Kidney (tissue), 14 donors: ENCODE measurements around the gene ARX. TPM values are rescaled to one million over a fixed set of nuclear protein-coding genes. Genes with fewer than 3 reads are reported as not detected.

ENCODE experiments used
- DNase-seq, 5 donors: peaks; one replicate each; pipeline ENCODE4 v3.0.0-alpha.2; 2013 to 2020
- FAIRE-seq: peaks from 2 replicates; lab custom pipeline; 2012; peaks lifted over from hg19 to GRCh38; lab: Jason Lieb, UNC
- H3K27ac ChIP-seq, 2 donors: one replicate each; pipeline ENCODE4 v1.7.0; 2013; ENCODE audit warnings: low read depth in 2 of 2, low read length in 2 of 2, inconsistent platforms in 1 of 2
- H3K27me3 ChIP-seq: one replicate; pipeline ENCODE4 v1.7.1; 2013; ENCODE audit warnings: low read length, inconsistent platforms; ENCODE audit not compliant: control insufficient read depth, insufficient read depth
- H3K36me3 ChIP-seq, 3 donors: one replicate each; pipeline versions ENCODE4 v1.7.0 to v1.7.1; 2013; ENCODE audit warnings: low read length in 3 of 3, control low read depth in 1 of 3, inconsistent platforms in 1 of 3; ENCODE audit not compliant: insufficient read depth in 3 of 3, control insufficient read depth in 2 of 3
- H3K4me1 ChIP-seq, 3 donors: one replicate each; pipeline versions ENCODE4 v1.7.0 to v1.7.1; 2013; ENCODE audit warnings: low read length in 3 of 3, inconsistent platforms in 1 of 3, low read depth in 1 of 3; ENCODE audit not compliant: control insufficient read depth in 2 of 3, insufficient read depth in 2 of 3
- H3K4me3 ChIP-seq, 3 donors: one replicate each; pipeline versions ENCODE4 v1.7.0 to v1.8.1; 2013; ENCODE audit warnings: low read length in 3 of 3, control low read depth in 1 of 3, inconsistent platforms in 1 of 3
- H3K9ac ChIP-seq, 3 donors: one replicate each; pipeline versions ENCODE4 v1.7.0 to v1.7.1; 2013; ENCODE audit warnings: low read length in 3 of 3, control low read depth in 1 of 3, inconsistent platforms in 1 of 3
- H3K9me3 ChIP-seq, 3 donors: one replicate each; pipeline versions ENCODE4 v1.7.0 to v1.7.1; 2013; ENCODE audit warnings: low read length in 3 of 3, control low read depth in 1 of 3, inconsistent platforms in 1 of 3; ENCODE audit not compliant: control insufficient read depth in 2 of 3, insufficient read depth in 1 of 3
- CTCF ChIP-seq: IDR thresholded peaks from 3 replicates; pipeline ENCODE4 v1.5.1; 2012; ENCODE audit warnings: mild to moderate bottlenecking, moderate library complexity, borderline replicate concordance; ENCODE audit not compliant: insufficient read depth; ENCODE audit errors: extremely low read depth
- intact Hi-C: fragments of 100-400 bp; cut with DNase I; formaldehyde crosslinking; loops from one replicate; pipeline ENCODE4 v1.11.1; 2022
- polyA plus RNA-seq: library from polyadenylated mRNA; stranded (reverse); fragments of 350-450 nt; fragmentation: Illumina TruSeq; extraction: RNeasy Lipid Tissue Mini Kit (QIAGEN cat#74804); gene quantifications from one replicate; pipeline ENCODE4 v1.2.3, GENCODE V29; 2014; ENCODE audit warnings: low read depth, low replicate concordance; ENCODE audit not compliant: insufficient read depth
- total RNA-seq: library from RNA; stranded (reverse); fragmentation: NEBNext Ultra II Directional; extraction: Animal tissue kit (Norgen Biotek cat#: 25700); gene quantifications from one replicate; pipeline ENCODE4 v1.2.1, GENCODE V29; 2021
- donor health status: control.
- donor health status: control.
- donor health status: control.
- donor health status: control.
- donor health status: control.
- donor health status: DM: yes; HTN: yes; CAD: no.
- donor health status: Normal renal cell carcinoma (clear cell type).

The ARX gene
- total and polyA plus RNA-seq, 2 donors from 2014 or later, result 0.13 to 0.31 TPM

- Histone ChIP-seq H3K9ac (no peak overlapping the region), H3K9me3 (no peaks in the 10 kb centered on the region), H3K36me3 (no peaks in the 10 kb centered on the region), H3K4me1 (no peaks in the 10 kb centered on the region), H3K4me3 (no peak overlapping the region), H3K27me3 (peaks cover 59% of the 10 kb centered on the region), H3K27ac (no peak overlapping the region)
- no peak for TF ChIP-seq CTCF
- no peak for DNase-seq
- intact Hi-C loops, result no loop called here
- FAIRE-seq, result no peak
These were observed 2.8 kb downstream of the ARX start for GRCh38 chrX:25012793-25013631.

- Histone ChIP-seq H3K27me3 (peaks cover 61% of the 10 kb centered on the region), H3K27ac (no peak overlapping the region), H3K4me3 (no peak overlapping the region), H3K4me1 (no peaks in the 10 kb centered on the region), H3K36me3 (no peaks in the 10 kb centered on the region), H3K9ac (no peak overlapping the region), H3K9me3 (no peaks in the 10 kb centered on the region)
- intact Hi-C loops, result no loop called here
- peak in 1 of 5 donors; percentile 30 for DNase-seq
- no peak for FAIRE-seq
- no peak for TF ChIP-seq CTCF
These were observed 3.4 kb downstream of the ARX start for GRCh38 chrX:25012433-25012735.

- H3K9ac ChIP-seq, result no peak overlapping the region
- DNase-seq (no peak), FAIRE-seq (no peak)
- H3K27ac ChIP-seq, result no peak overlapping the region
- no peaks in the 10 kb centered on the region for H3K36me3 ChIP-seq
- H3K4me3 ChIP-seq, result no peak overlapping the region
- no peak for TF ChIP-seq CTCF
- no peaks in the 10 kb centered on the region for H3K4me1 ChIP-seq
- peaks cover 58% of the 10 kb centered on the region for H3K27me3 ChIP-seq
- no peaks in the 10 kb centered on the region for H3K9me3 ChIP-seq
- intact Hi-C loops, result no loop called here
These were observed 4.0 kb downstream of the ARX start for GRCh38 chrX:25011589-25012432.
